Measurements from ENCODE around the gene SPACA7. TPM values are rescaled to one million over a fixed set of nuclear protein-coding genes. Genes with fewer than 3 reads are reported as not detected.

The SPACA7 gene
- total and polyA plus RNA-seq, 10 of the 15 experiments (the other 5 are each of a cell fraction or from before 2014, with no cell fraction given), result not detected

DNA sequence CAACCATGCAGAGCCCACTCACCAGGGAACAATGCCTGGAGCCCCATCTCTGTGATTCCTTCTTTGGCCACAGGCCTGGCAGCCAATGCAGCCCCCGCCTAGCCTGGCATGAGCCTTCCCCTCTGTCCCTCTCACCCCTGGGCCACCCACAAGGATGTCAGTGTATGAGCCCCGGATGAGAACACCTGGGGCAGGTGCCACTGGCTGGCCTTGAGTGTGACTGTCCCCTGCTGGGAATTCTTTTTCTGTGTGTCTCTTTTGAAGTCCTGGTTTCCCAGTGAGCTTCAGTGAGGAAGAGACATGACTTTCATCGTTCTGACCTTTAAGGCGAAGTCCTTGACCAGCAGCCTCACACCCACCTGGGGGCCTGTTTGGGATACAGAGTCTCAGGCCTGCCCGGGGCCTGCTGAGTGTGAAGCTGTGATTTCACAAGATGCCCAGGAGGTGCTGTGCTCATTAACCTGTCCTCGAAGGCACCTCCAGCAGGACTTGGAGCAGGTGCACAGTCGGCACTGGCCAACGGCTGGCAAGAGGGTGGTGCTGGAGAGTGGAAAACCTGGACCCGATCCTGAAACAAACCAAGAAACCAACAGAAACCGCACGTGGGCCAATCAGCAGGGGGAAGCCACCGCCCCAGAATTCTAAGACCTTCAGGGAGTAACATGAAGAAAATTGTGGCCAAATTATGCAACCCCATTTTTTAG is 27.4 kb upstream of the SPACA7 start (continued):
- no peak for TF ChIP-seq SPI1 (IDR thresholded peaks at IDR 0.05; ENCODE audit: borderline replicate concordance, insufficient read depth, low read depth, low read length)
- no peak for TF ChIP-seq RELB (IDR thresholded peaks at IDR 0.05; ENCODE audit: low read depth)
- no peak for TF ChIP-seq EZH2 (IDR thresholded peaks at IDR 0.05; ENCODE audit: borderline replicate concordance, control insufficient read depth, low read depth, low read length)
- no peak for TF ChIP-seq ZNF207 (IDR thresholded peaks at IDR 0.05; ENCODE audit: borderline replicate concordance)
- TF ChIP-seq, protein P1, sequence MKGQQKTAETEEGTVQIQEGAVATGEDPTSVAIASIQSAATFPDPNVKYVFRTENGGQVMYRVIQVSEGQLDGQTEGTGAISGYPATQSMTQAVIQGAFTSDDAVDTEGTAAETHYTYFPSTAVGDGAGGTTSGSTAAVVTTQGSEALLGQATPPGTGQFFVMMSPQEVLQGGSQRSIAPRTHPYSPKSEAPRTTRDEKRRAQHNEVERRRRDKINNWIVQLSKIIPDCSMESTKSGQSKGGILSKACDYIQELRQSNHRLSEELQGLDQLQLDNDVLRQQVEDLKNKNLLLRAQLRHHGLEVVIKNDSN (IDR thresholded peaks at IDR 0.05; ENCODE audit: borderline replicate concordance, extremely low read length, insufficient read depth, low read depth, low read length), result no peak
- no peak for TF ChIP-seq MLLT1 (IDR thresholded peaks at IDR 0.05)
- TF ChIP-seq POLR2A (IDR thresholded peaks at IDR 0.05; ENCODE audit: low read depth, low read length), result no peak

DNA sequence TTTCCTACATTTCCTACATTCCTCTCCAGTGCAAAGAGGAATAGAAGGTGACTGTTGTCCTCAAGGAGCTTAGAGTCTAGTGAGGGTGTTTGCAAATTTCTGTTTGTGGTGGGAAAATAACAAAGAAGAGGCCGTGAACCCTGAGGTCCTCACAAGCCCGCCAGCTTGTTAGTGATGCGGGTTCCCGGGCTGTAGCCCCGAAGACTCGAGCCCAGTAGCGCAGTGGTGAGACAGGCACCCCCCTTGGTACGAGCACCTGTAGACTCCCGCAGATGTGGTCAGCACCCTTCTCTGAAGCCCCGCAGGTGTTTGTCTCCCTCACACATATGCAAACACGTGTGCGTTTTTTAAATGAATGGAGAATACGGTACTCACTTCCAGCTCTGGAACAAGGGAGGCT is 26.5 kb upstream of the SPACA7 start:
- intact Hi-C loops (cut with micrococcal nuclease; ENCODE audit: unreplicated experiment), result no loop called here
- ChIA-PET RAD21 (ENCODE audit: unreplicated experiment) (no interaction called here), CTCF (no interaction called here), POLR2A (no interaction called here), SMC1A (ENCODE audit: uncharacterized antibody, unreplicated experiment) (no interaction called here)
- Histone ChIP-seq H3K9ac (ENCODE audit: control insufficient read depth, insufficient read depth, low read length) (no peak overlapping the region), H3K27me3 (replicated peaks in 1 of 2; ENCODE audit: control insufficient read depth in 2 of 2, insufficient read depth in 2 of 2, low read length in 1 of 2) (0 out of 4 replicates have a peak, but pooled peaks cover 0 to 1% of the 10 kb centered on the region in 2 experiments), H4K20me1 (ENCODE audit: control insufficient read depth, insufficient read depth) (no peaks in the 10 kb centered on the region), H3K4me3 (no peak overlapping the region), H3K9me3 (replicated peaks; ENCODE audit: control insufficient read depth, insufficient read depth, low read length) (no peaks in the 10 kb centered on the region), H3K4me2 (ENCODE audit: control insufficient read depth, insufficient read depth) (no peak overlapping the region), H3K36me3 (ENCODE audit: control insufficient read depth in 2 of 2, insufficient read depth in 2 of 2, low read length in 1 of 2) (no peaks in the 10 kb centered on the region), H3K27ac (ENCODE audit: control insufficient read depth, insufficient read depth) (no peak overlapping the region), H3K79me2 (ENCODE audit: control insufficient read depth, insufficient read depth, low read length) (no peaks in the 10 kb centered on the region), H2AFZ (ENCODE audit: control insufficient read depth, low read depth, low read length) (no peak overlapping the region), H3K4me1 (ENCODE audit: control insufficient read depth, insufficient read depth, low read length) (no peaks in the 10 kb centered on the region)
- WGBS (ENCODE audit: insufficient coverage, insufficient replicate concordance, low lambda C conversion rate, missing lambda C conversion rate), result 24% methylated on average over 13 of the region's 13 CpGs
- BruUV-seq (replicated peaks), result no TSS peak
- ATAC-seq (no peak), DNase-seq (ENCODE audit: low read depth, low spot score) (no peak), FAIRE-seq (no peak)
- in situ Hi-C loops (cut with MboI), result no loop called here
- TF ChIP-seq, protein P2, sequence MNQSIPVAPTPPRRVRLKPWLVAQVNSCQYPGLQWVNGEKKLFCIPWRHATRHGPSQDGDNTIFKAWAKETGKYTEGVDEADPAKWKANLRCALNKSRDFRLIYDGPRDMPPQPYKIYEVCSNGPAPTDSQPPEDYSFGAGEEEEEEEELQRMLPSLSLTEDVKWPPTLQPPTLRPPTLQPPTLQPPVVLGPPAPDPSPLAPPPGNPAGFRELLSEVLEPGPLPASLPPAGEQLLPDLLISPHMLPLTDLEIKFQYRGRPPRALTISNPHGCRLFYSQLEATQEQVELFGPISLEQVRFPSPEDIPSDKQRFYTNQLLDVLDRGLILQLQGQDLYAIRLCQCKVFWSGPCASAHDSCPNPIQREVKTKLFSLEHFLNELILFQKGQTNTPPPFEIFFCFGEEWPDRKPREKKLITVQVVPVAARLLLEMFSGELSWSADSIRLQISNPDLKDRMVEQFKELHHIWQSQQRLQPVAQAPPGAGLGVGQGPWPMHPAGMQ (IDR thresholded peaks at IDR 0.05; ENCODE audit: borderline replicate concordance), result no peak
- no peak for TF ChIP-seq SUPT20H (IDR thresholded peaks at IDR 0.05; ENCODE audit: borderline replicate concordance, control insufficient read depth, low read depth, low read length)
- TF ChIP-seq, protein P3, sequence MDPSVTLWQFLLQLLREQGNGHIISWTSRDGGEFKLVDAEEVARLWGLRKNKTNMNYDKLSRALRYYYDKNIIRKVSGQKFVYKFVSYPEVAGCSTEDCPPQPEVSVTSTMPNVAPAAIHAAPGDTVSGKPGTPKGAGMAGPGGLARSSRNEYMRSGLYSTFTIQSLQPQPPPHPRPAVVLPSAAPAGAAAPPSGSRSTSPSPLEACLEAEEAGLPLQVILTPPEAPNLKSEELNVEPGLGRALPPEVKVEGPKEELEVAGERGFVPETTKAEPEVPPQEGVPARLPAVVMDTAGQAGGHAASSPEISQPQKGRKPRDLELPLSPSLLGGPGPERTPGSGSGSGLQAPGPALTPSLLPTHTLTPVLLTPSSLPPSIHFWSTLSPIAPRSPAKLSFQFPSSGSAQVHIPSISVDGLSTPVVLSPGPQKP (IDR thresholded peaks at IDR 0.05; ENCODE audit: low read depth, low read length), result no peak
- no peak for TF ChIP-seq BACH1 (IDR thresholded peaks at IDR 0.05; ENCODE audit: borderline replicate concordance)
- TF ChIP-seq SMARCA5 (IDR thresholded peaks at IDR 0.05), result no peak
